ENCODE measurements around the gene LRP2BP.

Gene LRP2BP

DNA sequence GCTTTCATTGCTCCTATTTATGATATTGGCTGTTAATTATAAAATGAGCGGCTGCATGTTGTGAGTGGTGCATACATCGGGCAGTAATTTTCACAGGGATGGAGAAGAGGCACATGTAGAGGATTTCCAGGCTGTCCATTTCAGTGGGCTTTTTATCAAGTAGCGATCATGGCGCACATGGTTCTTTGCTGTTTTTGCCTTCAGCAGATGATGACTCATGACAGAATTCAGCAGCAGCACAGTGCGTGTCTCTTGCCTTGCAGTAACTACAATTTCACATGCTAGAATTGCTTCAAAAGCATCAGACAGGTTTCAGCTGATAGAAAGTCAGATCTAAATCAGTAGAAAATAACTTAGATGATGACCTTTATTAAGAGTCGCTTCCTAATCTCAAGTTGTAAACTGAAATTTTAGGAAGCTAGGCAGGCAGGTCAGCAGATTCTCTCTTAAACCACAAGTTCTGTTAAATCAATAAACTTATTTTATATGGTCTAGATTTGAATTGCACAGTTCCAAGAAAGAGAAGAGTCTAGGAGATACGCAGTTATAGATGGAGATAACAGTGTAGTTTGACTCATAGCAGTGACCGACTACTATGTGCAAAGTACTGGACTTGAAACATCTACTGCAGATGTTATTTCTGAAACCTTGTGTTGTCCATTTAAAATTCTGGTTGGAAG, 35.8 kb downstream of the LRP2BP start:
- H3K4me3 Mint-ChIP-seq: no peak overlapping the region
- no peaks in the 10 kb centered on the region for H3K4me1 Mint-ChIP-seq
- DNase-seq (ENCODE audit: low spot score in 2 of 2) (no peak), ATAC-seq (ENCODE audit: low read depth) (no peak)
- no peaks in the 10 kb centered on the region for H3K9me3 Mint-ChIP-seq
- no peak overlapping the region for H3K27ac Mint-ChIP-seq
- no peaks in the 10 kb centered on the region for H3K27me3 Mint-ChIP-seq
- H3K36me3 Mint-ChIP-seq: peaks cover 18% of the 10 kb centered on the region

DNA sequence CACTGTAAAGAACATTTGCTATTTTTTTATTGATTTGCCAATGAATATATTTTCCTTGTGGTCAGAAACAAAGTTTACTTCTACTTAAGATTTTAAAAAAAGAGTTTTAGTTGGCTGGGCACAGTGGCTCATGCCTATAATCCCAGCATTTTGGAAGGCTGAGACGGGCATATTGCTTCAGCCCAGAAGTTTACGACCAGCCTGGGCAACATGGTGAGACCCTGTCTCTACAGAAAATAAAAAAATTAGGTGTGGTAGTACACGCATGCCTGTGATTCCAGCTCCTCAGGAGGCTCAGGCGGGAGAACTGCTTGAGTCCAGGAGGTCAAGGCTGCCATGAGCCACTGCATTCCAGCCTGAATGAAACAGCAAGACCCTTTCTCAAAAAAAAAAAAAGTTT, 36.8 kb downstream of the LRP2BP start:
- ATAC-seq (ENCODE audit: low read depth) (no peak), DNase-seq (ENCODE audit: low spot score in 2 of 2) (no peak)
- Mint-ChIP-seq H3K9me3 (no peaks in the 10 kb centered on the region), H3K4me3 (no peak overlapping the region), H3K36me3 (peaks cover 22% of the 10 kb centered on the region), H3K27me3 (no peaks in the 10 kb centered on the region), H3K4me1 (no peaks in the 10 kb centered on the region), H3K27ac (no peak overlapping the region)

DNA sequence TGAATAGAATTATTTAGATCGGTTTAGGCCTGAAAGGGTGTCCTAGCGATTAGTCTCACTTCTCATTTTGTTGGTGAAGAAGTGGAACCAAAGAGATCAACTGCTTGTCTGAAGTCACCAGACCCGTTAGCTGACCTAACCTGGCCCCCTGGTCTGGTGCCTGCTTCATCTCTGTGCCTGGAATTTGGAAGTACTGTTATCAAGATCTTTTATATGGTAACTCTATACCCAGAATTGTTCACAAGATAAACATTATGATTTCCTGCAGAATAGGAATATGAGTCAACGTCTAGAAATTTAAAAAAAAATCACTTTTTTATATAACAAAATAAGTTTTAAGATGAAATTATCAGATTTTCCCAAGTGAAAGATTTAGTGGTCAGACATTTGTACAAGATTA, 37.2 kb downstream of the LRP2BP start:
- Mint-ChIP-seq H3K27ac (no peak overlapping the region), H3K27me3 (no peaks in the 10 kb centered on the region), H3K4me3 (no peak overlapping the region), H3K9me3 (no peaks in the 10 kb centered on the region), H3K36me3 (peaks cover 23% of the 10 kb centered on the region), H3K4me1 (no peaks in the 10 kb centered on the region)
- DNase-seq (ENCODE audit: low spot score in 2 of 2) (no peak), ATAC-seq (ENCODE audit: low read depth) (peak; percentile 60)

DNA sequence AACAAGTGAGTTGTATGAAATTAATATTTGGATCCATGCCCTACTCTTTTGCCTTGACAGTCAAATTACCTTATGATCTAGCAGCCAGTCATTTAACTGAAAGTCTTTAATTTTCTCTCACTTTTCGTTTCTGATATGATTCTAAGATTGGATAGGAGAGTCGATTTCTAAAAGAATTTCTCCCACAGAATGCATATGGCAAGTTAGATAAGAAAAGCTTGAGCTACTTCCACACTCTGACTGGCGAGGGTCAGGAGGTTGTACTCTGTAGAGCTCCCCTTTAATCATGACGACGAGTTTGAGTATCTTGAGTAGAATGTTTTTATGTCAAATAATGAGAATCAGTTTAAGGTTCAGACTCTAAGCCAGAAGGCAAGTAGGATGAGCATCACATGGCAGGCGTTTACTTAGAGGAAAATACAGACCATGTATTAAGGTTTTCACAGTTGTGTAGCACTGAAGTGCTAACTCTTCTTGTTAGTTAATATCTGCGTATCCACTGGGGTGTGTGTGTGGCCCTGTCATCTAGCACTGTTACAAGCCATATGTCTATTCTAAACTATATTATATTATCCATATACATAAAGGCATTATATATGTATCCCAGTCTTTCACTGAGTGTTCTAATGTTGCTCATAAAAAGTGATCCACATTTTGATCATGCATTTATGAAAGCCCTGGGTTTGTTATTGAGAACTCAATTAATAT, 37.8 kb downstream of the LRP2BP start:
- H3K27me3 Mint-ChIP-seq: no peaks in the 10 kb centered on the region
- H3K9me3 Mint-ChIP-seq: no peaks in the 10 kb centered on the region
- peak overlapping the region; percentile 58 for H3K27ac Mint-ChIP-seq
- H3K36me3 Mint-ChIP-seq: peaks cover 25% of the 10 kb centered on the region
- no peak overlapping the region for H3K4me3 Mint-ChIP-seq
- no peaks in the 10 kb centered on the region for H3K4me1 Mint-ChIP-seq
- ATAC-seq (ENCODE audit: low read depth): no peak
- no peak for DNase-seq (ENCODE audit: low spot score in 2 of 2)

DNA sequence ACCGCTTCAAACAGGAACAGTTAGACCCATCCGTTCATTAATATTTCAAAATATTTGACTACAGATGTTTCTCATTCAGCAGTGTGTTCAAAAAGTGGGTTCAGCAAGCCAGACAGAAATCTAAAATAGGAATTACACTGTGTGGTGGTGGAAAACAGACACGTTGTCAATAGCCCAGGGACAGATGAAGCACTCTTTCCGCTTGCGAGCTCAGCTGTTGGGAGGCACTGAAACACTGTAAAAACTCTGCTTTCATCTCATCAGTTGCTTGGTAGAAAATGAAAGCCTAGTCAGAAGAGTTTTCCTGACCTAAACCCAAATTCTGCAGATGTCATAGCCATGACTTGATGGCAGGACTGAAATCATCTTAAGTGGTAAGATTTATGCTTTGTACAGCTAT, 38.5 kb downstream of the LRP2BP start:
- no peak for ATAC-seq (ENCODE audit: low read depth)

DNA sequence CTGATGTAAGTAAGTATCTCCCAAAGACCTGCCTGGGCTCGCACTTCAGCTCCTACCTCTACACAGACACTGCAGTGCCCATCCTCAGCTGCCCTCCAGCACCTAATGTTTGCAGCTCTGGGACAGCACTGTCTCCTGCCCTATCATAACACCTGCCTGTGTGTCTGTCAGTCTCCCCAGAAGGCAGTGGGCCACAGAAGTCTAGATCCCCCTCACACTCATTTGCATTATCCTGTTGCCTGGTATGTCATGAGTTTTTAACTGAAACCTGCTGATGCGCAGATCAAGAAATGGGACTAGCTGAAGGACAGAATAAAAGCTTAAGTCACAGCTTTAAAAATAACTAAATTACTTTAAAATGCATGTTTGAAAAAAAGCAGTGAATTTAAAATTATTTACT, 43.0 kb downstream of the LRP2BP start:
- DNase-seq (ENCODE audit: low spot score in 2 of 2) (no peak), ATAC-seq (ENCODE audit: low read depth) (peak; percentile 27)
- H3K36me3 Mint-ChIP-seq: peaks cover 48% of the 10 kb centered on the region
- H3K27me3 Mint-ChIP-seq: no peaks in the 10 kb centered on the region
- H3K4me3 Mint-ChIP-seq: no peak overlapping the region
- no peak overlapping the region for H3K27ac Mint-ChIP-seq
- peaks cover 21% of the 10 kb centered on the region for H3K4me1 Mint-ChIP-seq
- no peaks in the 10 kb centered on the region for H3K9me3 Mint-ChIP-seq

More for the DNA sequence above, 38.5 kb downstream of the LRP2BP start:
- H3K36me3 Mint-ChIP-seq: peaks cover 31% of the 10 kb centered on the region
- no peaks in the 10 kb centered on the region for H3K27me3 Mint-ChIP-seq
- DNase-seq (ENCODE audit: low spot score in 2 of 2): no peak
- peaks cover 6% of the 10 kb centered on the region for H3K4me1 Mint-ChIP-seq
- H3K4me3 Mint-ChIP-seq: no peak overlapping the region
- no peaks in the 10 kb centered on the region for H3K9me3 Mint-ChIP-seq
- H3K27ac Mint-ChIP-seq: peak overlapping the region; percentile 58

DNA sequence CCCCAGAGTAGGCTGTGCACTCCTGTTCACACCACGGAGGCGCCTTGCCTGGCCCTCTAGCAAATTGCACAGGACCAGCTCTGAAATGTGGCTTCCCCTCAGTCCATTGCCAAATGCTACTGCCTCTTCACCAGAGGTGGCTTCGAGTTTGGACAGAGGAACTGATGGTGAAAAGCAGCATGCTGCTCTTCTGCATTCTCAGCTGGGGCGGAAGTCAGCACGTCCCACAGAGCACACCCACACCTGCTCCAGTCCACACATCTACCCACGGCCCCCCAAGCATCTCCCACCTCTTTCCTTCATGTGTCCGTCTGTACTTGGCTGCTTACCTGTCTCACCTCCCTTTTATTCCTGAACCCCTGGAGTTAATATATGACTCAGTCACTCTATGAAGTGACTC, 43.5 kb downstream of the LRP2BP start:
- DNase-seq (ENCODE audit: low spot score in 2 of 2): no peak
- Mint-ChIP-seq H3K36me3 (peaks cover 48% of the 10 kb centered on the region), H3K4me1 (peaks cover 23% of the 10 kb centered on the region), H3K27me3 (no peaks in the 10 kb centered on the region), H3K9me3 (no peaks in the 10 kb centered on the region), H3K4me3 (peak overlapping the region; percentile 38), H3K27ac (peak overlapping the region; percentile 73)
- peak; percentile 47 for ATAC-seq (ENCODE audit: low read depth)

DNA sequence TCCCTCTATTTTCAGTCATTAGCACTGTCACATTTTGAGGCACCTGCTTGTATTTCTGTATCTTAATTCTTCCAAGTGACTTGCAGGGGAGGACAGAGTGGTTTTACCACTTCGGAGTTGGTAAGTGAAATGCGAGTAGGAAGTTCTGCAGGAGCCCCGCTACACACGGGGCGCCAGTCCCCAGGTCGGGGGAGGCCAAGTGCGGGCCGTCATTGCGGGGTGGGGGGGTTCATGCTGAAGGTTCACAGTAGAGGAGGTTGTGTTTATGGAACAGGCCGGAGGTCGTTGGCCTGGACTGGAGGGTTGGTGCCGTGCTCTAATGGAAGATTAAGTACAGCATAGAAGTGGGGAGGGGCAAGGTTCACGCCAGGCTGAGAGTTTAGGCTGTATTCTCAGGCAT, 44.0 kb downstream of the LRP2BP start:
- Mint-ChIP-seq H3K4me1 (peaks cover 23% of the 10 kb centered on the region), H3K36me3 (peaks cover 53% of the 10 kb centered on the region), H3K4me3 (no peak overlapping the region), H3K27me3 (no peaks in the 10 kb centered on the region), H3K27ac (peak overlapping the region; percentile 73), H3K9me3 (no peaks in the 10 kb centered on the region)
- DNase-seq (ENCODE audit: low spot score in 2 of 2): no peak
- ATAC-seq (ENCODE audit: low read depth): no peak

DNA sequence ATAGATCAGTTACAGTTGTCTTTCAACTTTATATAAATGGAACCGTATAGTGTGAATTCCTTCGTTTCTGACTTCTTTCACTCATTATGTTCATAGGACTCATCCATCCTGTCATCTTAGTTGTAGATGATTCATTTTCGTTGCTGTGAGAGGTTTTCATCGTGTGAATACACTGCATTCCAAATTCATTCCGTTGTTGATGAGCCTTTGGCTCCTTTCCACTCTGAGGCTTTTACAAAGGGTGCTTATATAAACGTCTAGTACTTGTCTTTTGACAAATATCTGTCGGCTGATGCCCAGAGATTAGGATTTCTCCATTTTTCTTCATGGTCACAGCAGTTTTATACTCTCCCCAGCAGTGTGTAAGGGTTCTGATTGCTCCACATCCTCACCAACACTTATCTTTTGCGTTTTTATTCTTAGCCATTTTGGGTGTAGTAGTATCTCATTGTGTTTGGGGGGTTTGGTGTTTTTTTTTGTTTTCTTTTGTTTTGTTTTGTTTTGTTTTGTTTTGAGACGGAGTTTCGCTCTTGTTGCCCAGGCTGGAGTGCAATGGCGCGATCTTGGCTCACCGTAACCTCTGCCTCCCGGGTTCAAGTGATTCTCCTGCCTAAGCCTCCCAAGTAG, 48.6 kb downstream of the LRP2BP start:
- H3K4me1 Mint-ChIP-seq: peaks cover 38% of the 10 kb centered on the region
- no peaks in the 10 kb centered on the region for H3K27me3 Mint-ChIP-seq
- peak overlapping the region; percentile 65 for H3K27ac Mint-ChIP-seq
- DNase-seq (ENCODE audit: low spot score in 2 of 2): no peak
- no peak overlapping the region for H3K4me3 Mint-ChIP-seq
- no peak for ATAC-seq (ENCODE audit: low read depth)
- peaks cover 39% of the 10 kb centered on the region for H3K36me3 Mint-ChIP-seq
- no peaks in the 10 kb centered on the region for H3K9me3 Mint-ChIP-seq

DNA sequence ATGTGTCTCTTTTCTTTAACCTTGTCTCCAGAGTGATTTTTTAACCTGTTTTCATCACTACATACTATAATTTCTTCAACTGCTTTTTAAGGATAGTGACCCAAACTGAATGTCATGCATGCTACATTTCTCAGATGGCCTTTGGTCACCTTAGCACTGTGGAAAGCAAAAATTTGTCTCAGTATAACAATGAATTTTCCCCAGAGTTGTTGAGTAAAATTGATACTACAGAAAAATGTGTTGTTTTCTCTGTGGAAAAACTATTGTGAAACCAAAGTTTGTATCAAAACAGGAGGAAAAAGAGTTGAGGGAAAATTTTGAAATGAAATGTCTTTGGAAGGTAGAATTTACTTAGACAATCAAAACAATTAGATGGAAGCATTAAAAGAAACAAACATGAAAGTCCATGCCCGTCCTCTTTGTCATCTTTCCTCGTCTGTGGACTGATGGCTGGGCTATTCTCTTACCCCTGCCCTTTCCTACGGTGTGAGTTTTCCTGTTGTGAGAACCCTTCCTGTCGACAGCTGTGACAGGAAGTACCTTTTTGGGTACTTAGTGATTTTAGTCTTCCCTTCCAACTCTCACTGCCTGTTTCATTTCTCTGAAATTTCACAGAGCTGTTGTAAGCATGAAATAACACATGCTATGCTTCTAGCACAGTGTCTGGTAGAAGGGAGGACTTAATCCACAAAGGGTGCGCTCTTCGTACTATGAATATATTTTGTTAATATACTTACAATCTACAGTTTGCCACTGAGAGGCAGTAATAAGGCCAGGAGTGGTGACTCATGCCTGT, 50.8 kb downstream of the LRP2BP start:
- Mint-ChIP-seq H3K4me1 (peaks cover 39% of the 10 kb centered on the region), H3K9me3 (no peaks in the 10 kb centered on the region), H3K4me3 (peak overlapping the region; percentile 45), H3K36me3 (peaks cover 41% of the 10 kb centered on the region), H3K27me3 (no peaks in the 10 kb centered on the region), H3K27ac (peak overlapping the region; percentile 71)
- ATAC-seq (ENCODE audit: low read depth) (peak; percentile 60), DNase-seq (ENCODE audit: low spot score in 2 of 2) (no peak)

DNA sequence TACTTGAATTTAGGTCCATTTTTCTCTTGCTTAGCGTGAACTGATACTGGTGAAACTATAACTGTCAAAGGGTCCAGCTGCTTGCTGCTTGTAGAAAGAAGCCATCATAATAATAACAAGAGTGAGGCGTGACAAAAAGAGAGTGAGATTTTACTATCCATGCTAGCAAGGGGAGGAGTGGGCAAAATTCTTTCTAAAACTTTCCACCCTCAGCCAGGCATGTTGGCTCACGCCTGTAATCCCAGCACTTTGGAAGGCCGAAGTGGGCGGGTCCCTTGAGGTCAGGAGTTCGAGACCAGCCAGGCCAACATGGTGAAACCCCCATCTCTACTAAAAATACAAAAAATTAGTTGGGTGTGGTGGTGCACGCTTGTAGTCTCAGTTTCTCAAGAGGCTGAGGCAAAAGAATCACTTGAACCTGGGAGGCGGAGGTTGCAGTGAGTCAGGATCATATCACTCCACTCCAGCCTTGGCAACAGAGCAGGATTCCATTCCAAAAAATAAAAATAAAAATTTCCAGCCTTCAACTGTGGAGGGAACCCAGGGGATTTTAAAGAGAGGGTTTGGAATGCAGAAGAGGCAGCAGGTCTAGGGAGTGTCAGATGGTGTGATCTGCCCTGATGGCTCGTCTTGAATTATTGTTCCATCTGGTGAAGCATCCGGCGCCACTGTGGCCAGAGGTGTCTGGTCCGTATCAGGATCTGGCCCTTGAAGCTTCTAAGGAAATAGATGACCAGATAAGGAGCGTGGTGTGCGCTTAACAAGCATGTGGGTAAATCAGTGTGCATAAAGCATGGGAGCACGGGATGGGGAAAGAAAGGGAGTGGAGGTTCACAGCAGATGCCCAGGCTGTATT, 51.8 kb downstream of the LRP2BP start:
- DNase-seq (ENCODE audit: low spot score in 2 of 2): no peak
- Mint-ChIP-seq H3K4me3 (peak overlapping the region; percentile 3), H3K36me3 (peaks cover 39% of the 10 kb centered on the region), H3K9me3 (no peaks in the 10 kb centered on the region), H3K27me3 (no peaks in the 10 kb centered on the region), H3K27ac (peak overlapping the region; percentile 75), H3K4me1 (peaks cover 43% of the 10 kb centered on the region)
- no peak for ATAC-seq (ENCODE audit: low read depth)

DNA sequence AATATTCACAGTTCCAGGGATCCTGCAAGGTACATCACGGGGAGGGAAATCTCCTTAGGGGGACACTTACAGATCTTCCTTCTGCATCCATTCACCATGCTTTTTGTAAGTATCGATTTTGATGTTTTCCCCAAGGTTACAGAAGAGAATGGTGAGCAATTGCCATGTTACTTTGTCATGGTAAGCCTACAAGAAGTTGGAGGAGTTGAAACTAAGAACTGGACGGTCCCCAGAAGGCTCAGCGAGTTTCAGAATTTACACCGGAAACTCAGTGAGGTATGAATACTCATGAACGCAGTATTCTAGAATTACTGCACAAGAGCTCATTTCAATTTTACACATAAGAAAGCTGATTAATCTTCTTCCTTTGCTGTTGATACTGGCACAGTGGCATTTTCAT, 53.9 kb downstream of the LRP2BP start:
- Mint-ChIP-seq H3K27ac (peak overlapping the region; percentile 87), H3K36me3 (peaks cover 43% of the 10 kb centered on the region), H3K27me3 (no peaks in the 10 kb centered on the region), H3K9me3 (no peaks in the 10 kb centered on the region), H3K4me3 (peak overlapping the region; percentile 31), H3K4me1 (peaks cover 50% of the 10 kb centered on the region)
- ATAC-seq (ENCODE audit: low read depth) (peak; percentile 34), DNase-seq (ENCODE audit: low spot score in 2 of 2) (no peak)

DNA sequence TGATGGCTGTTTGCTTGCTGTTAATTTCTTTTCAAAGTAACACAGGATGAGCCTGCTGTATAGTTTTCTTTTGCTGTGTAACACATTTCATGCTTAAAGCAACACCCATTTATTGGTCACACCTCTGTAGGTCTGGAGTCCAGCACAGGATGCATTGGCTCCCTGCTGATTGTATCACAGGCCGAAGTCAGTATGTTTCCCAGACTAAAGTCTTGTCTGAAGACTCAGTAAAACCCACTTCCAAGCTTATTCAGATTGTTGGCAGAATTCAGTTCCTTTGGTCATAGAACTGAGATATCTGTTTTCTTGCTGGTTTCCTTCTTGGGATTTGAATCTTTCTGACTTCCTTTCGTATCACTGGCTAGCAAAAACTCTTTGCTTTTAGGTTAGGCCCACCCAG, 54.3 kb downstream of the LRP2BP start:
- H3K9me3 Mint-ChIP-seq: no peaks in the 10 kb centered on the region
- peaks cover 55% of the 10 kb centered on the region for H3K4me1 Mint-ChIP-seq
- H3K27ac Mint-ChIP-seq: peak overlapping the region; percentile 87
- H3K36me3 Mint-ChIP-seq: peaks cover 45% of the 10 kb centered on the region
- DNase-seq (ENCODE audit: low spot score in 2 of 2) (no peak), ATAC-seq (ENCODE audit: low read depth) (no peak)
- no peak overlapping the region for H3K4me3 Mint-ChIP-seq
- H3K27me3 Mint-ChIP-seq: no peaks in the 10 kb centered on the region
